ENCODE measurements around the gene LRRC38.

Gene LRRC38

GRCh38 chr1:13516606-13517005 is 2.8 kb upstream of the LRRC38 start:
- DNase-seq = no peak

GRCh38 chr1:13514821-13515220 is 1.0 kb upstream of the LRRC38 start:
- DNase-seq = no peak

GRCh38 chr1:13513063-13513894 is 524 bp downstream of the LRRC38 start:
- DNase-seq = no peak

- DNase-seq = no peak
Measured at GRCh38 chr1:13512472-13512871, 1.3 kb downstream of the LRRC38 start.

- no peak for DNase-seq
Measured at GRCh38 chr1:13510499-13510898, 3.3 kb downstream of the LRRC38 start.

- no peak for DNase-seq
Measured at GRCh38 chr1:13507075-13507474, 6.7 kb downstream of the LRRC38 start.

GRCh38 chr1:13505020-13505419 is 8.8 kb downstream of the LRRC38 start:
- no peak for DNase-seq

GRCh38 chr1:13500806-13501205 is 13.0 kb downstream of the LRRC38 start:
- DNase-seq = no peak

GRCh38 chr1:13499422-13499821 is 14.4 kb downstream of the LRRC38 start:
- no peak for DNase-seq

- no peak for DNase-seq
Measured at GRCh38 chr1:13498553-13498952, 15.2 kb downstream of the LRRC38 start.

GRCh38 chr1:13495186-13495585 is 18.6 kb downstream of the LRRC38 start:
- no peak for DNase-seq

GRCh38 chr1:13494712-13495111 is 19.1 kb downstream of the LRRC38 start:
- DNase-seq = no peak

- DNase-seq = no peak
Measured at GRCh38 chr1:13494025-13494424, 19.8 kb downstream of the LRRC38 start.

GRCh38 chr1:13492711-13493110 is 21.1 kb downstream of the LRRC38 start:
- DNase-seq = no peak

GRCh38 chr1:13487957-13488356 is 25.8 kb downstream of the LRRC38 start:
- no peak for DNase-seq

- no peak for DNase-seq
Measured at GRCh38 chr1:13487143-13487868, 26.5 kb downstream of the LRRC38 start.

GRCh38 chr1:13483946-13484345 is 29.9 kb downstream of the LRRC38 start:
- no peak for DNase-seq

GRCh38 chr1:13482600-13482999 is 31.2 kb downstream of the LRRC38 start:
- DNase-seq = no peak

- DNase-seq = no peak
Measured at GRCh38 chr1:13479171-13479856, 34.5 kb downstream of the LRRC38 start.

GRCh38 chr1:13478692-13479091 is 35.1 kb downstream of the LRRC38 start:
- no peak for DNase-seq

GRCh38 chr1:13469343-13469742 is 44.5 kb downstream of the LRRC38 start:
- DNase-seq = no peak

- no peak for DNase-seq
Measured at GRCh38 chr1:13465515-13465914, 48.3 kb downstream of the LRRC38 start.

- DNase-seq = no peak
Measured at GRCh38 chr1:13462682-13463081, 51.1 kb downstream of the LRRC38 start.

- no peak for DNase-seq
Measured at GRCh38 chr1:13461977-13462376, 51.8 kb downstream of the LRRC38 start.
